SU-DHL-6 (cell line): Measurements from ENCODE around the gene CACNA1C.

ENCODE experiments used
- EZH2phosphoT487 ChIP-seq: fragments of 200-600 bp; sonication (generic), shearing (Covaris generic); conservative IDR thresholded peaks from 2 replicates; pipeline ENCODE4 v1.6.1; 2018; ENCODE audit warnings: mild to moderate bottlenecking, antibody characterized with exemption, low read length, moderate library complexity, mixed read lengths
- TF ChIP-seq, protein P1 (sequence below): fragments of 200-600 bp; sonication (generic); IDR thresholded peaks from one replicate; pipeline ENCODE4 v1.5.1; 2017; ENCODE audit warnings: antibody characterized with exemption, mild to moderate bottlenecking, low read length, moderate library complexity; ENCODE audit not compliant: insufficient read depth, poor library complexity, severe bottlenecking

DNA sequence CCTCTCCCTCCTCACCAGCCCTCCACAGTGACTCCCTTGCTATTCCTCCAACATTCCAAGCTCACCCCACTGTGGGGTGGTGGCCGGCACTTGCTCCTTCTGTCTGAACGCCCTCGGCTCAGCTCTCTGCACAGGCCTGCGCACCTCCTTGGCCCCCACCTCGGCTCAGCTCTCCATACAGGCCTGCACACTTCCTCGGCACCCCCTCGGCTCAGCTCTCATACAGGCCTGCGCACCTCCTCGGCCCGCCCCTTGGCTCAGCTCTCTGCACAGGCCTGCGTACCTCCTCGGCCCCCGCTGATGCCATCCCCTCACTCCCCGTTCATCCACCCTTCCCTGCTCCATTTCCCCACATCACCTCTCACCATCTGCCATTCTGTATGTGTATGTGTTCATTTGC, 409.3 kb downstream of the CACNA1C start:
- TF ChIP-seq, protein P1, sequence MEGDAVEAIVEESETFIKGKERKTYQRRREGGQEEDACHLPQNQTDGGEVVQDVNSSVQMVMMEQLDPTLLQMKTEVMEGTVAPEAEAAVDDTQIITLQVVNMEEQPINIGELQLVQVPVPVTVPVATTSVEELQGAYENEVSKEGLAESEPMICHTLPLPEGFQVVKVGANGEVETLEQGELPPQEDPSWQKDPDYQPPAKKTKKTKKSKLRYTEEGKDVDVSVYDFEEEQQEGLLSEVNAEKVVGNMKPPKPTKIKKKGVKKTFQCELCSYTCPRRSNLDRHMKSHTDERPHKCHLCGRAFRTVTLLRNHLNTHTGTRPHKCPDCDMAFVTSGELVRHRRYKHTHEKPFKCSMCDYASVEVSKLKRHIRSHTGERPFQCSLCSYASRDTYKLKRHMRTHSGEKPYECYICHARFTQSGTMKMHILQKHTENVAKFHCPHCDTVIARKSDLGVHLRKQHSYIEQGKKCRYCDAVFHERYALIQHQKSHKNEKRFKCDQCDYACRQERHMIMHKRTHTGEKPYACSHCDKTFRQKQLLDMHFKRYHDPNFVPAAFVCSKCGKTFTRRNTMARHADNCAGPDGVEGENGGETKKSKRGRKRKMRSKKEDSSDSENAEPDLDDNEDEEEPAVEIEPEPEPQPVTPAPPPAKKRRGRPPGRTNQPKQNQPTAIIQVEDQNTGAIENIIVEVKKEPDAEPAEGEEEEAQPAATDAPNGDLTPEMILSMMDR: no peak
- TF ChIP-seq EZH2phosphoT487: no peak
